ENCODE results near the gene ZBTB9.
A peak's percentile ranks its signal among the peaks of the same experiment; 100 is the strongest.

The ZBTB9 gene

DNA sequence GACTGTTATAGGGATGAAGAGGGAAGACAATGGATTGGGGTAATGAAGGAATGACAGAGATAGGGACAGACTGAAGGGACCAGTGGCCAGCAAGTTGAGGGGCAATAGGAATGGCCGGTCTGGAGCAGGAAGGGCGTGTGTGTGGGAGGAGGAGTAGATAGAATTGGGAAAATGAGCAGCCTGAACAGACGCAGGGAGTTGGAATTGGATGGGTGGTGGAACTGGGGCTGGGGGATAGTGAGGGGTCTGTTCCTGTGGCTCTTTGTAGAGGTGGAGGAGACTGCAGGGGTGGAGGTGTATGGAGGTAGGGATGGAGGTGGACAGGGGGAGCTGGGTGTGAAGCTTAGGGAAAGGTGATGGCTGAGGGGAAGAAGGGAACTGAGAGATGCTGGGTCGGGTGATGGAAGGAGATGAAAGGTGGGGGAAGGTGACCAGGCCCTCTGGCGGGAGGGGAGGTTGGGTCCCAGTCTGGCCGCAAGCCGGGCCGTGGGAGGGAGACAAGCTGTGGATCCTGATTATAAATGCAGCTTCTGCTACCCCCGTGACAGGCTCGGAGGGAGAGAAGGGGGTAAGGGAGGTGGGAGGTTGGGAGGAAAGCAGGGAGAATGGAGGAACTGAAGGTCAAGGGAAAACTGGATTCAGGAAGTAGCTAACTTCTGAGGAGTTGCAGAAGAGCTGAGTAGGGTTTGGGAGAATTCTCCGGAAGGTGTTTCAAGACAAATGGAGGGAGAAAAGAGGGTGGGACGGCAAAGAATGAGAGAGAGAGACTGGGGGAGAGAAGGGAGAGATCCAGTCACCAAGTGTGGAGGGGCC is 29.3 kb upstream of the ZBTB9 start (continued):
- TF ChIP-seq ZNF274 (IDR thresholded peaks at IDR 0.05; ENCODE audit: low read length), result no peak
- TF ChIP-seq ZNF274 (tag by site-specific recombination; IDR thresholded peaks at IDR 0.05; ENCODE audit: borderline replicate concordance), result no peak
- TF ChIP-seq, protein P1, sequence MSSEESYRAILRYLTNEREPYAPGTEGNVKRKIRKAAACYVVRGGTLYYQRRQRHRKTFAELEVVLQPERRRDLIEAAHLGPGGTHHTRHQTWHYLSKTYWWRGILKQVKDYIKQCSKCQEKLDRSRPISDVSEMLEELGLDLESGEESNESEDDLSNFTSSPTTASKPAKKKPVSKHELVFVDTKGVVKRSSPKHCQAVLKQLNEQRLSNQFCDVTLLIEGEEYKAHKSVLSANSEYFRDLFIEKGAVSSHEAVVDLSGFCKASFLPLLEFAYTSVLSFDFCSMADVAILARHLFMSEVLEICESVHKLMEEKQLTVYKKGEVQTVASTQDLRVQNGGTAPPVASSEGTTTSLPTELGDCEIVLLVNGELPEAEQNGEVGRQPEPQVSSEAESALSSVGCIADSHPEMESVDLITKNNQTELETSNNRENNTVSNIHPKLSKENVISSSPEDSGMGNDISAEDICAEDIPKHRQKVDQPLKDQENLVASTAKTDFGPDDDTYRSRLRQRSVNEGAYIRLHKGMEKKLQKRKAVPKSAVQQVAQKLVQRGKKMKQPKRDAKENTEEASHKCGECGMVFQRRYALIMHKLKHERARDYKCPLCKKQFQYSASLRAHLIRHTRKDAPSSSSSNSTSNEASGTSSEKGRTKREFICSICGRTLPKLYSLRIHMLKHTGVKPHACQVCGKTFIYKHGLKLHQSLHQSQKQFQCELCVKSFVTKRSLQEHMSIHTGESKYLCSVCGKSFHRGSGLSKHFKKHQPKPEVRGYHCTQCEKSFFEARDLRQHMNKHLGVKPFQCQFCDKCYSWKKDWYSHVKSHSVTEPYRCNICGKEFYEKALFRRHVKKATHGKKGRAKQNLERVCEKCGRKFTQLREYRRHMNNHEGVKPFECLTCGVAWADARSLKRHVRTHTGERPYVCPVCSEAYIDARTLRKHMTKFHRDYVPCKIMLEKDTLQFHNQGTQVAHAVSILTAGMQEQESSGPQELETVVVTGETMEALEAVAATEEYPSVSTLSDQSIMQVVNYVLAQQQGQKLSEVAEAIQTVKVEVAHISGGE (tag by site-specific recombination; conservative IDR thresholded peaks at IDR 0.05; ENCODE audit: low read depth), result 0 out of 2 replicates have a peak, but pooled peaks have one; percentile 9
- TF ChIP-seq HOXD13 (CRISPR knock-in tag; IDR thresholded peaks at IDR 0.05; ENCODE audit: borderline replicate concordance), result no peak

DNA sequence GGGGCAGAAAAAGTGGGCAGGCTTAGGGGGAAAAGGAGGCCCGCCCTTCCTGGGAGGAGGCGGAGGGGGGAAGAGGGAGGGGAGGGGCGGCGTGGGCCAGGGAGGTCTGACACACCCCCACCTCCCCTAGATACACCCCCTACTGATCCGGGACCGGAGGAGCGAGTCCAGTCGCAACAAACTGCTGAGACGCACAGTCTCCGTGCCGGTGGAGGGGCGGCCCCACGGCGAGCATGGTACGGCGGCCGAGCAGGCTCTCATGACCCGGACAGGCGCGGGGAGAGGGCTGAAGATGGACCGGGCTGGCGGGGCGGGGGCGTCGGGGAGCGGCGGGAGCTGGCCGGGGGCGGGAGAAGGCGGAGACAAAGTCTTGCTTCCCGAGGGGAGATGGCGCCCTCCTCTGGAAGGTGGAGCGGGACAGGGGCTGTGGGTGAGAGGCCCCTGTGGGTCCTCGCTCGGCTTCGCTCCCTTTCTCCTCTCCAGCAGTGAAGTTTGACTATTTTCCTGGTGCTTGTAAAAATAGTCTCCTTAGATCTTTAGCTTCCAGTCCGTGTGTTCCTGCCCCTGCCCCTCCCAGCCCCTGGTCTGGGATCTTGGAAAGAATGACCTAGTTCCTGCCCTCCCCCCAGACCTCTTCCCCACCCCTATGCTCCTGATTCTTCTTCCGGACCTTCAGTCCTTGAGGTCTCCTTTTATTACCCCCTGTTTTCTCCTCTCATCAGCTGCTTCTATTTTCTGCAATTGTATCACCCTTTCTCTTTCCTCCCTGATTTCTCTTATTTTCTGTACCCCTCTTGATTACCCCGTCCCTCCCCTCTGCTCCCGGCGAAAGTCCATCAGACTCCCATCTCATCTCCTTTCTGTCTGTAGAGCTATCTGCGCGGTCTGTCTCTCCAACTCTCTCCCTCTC is 28.5 kb upstream of the ZBTB9 start:
- H3K4me1 ChIP-seq (ENCODE audit: control insufficient read depth, insufficient read depth, low read length), result peaks cover 7% of the 10 kb centered on the region
- TF ChIP-seq, protein P2, sequence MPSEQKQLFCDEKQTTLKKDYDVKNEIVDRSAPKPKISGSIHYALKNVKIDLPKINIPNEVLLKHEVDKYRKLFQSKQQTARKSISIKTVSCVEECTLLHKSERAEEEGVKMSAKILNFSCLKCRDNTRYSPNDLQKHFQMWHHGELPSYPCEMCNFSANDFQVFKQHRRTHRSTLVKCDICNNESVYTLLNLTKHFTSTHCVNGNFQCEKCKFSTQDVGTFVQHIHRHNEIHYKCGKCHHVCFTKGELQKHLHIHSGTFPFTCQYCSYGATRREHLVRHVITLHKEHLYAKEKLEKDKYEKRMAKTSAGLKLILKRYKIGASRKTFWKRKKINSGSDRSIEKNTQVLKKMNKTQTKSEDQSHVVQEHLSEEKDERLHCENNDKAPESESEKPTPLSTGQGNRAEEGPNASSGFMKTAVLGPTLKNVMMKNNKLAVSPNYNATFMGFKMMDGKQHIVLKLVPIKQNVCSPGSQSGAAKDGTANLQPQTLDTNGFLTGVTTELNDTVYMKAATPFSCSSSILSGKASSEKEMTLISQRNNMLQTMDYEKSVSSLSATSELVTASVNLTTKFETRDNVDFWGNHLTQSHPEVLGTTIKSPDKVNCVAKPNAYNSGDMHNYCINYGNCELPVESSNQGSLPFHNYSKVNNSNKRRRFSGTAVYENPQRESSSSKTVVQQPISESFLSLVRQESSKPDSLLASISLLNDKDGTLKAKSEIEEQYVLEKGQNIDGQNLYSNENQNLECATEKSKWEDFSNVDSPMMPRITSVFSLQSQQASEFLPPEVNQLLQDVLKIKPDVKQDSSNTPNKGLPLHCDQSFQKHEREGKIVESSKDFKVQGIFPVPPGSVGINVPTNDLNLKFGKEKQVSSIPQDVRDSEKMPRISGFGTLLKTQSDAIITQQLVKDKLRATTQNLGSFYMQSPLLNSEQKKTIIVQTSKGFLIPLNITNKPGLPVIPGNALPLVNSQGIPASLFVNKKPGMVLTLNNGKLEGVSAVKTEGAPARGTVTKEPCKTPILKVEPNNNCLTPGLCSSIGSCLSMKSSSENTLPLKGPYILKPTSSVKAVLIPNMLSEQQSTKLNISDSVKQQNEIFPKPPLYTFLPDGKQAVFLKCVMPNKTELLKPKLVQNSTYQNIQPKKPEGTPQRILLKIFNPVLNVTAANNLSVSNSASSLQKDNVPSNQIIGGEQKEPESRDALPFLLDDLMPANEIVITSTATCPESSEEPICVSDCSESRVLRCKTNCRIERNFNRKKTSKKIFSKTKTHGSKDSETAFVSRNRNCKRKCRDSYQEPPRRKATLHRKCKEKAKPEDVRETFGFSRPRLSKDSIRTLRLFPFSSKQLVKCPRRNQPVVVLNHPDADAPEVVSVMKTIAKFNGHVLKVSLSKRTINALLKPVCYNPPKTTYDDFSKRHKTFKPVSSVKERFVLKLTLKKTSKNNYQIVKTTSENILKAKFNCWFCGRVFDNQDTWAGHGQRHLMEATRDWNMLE (tag by site-specific recombination; conservative IDR thresholded peaks at IDR 0.05; ENCODE audit: low read depth), result no peak
- TF ChIP-seq ZNF10 (tag by site-specific recombination; IDR thresholded peaks at IDR 0.05) (no peak), WT1 (tag by site-specific recombination; IDR thresholded peaks at IDR 0.05) (peak; percentile 80), ZNF707 (tag by site-specific recombination; IDR thresholded peaks at IDR 0.05) (no peak), ZNF184 (tag by site-specific recombination; IDR thresholded peaks at IDR 0.05) (no peak)
- TF ChIP-seq, protein P3, sequence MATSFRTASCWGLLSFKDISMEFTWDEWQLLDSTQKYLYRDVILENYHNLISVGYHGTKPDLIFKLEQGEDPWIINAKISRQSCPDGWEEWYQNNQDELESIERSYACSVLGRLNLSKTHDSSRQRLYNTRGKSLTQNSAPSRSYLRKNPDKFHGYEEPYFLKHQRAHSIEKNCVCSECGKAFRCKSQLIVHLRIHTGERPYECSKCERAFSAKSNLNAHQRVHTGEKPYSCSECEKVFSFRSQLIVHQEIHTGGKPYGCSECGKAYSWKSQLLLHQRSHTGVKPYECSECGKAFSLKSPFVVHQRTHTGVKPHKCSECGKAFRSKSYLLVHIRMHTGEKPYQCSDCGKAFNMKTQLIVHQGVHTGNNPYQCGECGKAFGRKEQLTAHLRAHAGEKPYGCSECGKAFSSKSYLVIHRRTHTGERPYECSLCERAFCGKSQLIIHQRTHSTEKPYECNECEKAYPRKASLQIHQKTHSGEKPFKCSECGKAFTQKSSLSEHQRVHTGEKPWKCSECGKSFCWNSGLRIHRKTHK (tag by site-specific recombination; IDR thresholded peaks at IDR 0.05), result no peak
- TF ChIP-seq, protein P4, sequence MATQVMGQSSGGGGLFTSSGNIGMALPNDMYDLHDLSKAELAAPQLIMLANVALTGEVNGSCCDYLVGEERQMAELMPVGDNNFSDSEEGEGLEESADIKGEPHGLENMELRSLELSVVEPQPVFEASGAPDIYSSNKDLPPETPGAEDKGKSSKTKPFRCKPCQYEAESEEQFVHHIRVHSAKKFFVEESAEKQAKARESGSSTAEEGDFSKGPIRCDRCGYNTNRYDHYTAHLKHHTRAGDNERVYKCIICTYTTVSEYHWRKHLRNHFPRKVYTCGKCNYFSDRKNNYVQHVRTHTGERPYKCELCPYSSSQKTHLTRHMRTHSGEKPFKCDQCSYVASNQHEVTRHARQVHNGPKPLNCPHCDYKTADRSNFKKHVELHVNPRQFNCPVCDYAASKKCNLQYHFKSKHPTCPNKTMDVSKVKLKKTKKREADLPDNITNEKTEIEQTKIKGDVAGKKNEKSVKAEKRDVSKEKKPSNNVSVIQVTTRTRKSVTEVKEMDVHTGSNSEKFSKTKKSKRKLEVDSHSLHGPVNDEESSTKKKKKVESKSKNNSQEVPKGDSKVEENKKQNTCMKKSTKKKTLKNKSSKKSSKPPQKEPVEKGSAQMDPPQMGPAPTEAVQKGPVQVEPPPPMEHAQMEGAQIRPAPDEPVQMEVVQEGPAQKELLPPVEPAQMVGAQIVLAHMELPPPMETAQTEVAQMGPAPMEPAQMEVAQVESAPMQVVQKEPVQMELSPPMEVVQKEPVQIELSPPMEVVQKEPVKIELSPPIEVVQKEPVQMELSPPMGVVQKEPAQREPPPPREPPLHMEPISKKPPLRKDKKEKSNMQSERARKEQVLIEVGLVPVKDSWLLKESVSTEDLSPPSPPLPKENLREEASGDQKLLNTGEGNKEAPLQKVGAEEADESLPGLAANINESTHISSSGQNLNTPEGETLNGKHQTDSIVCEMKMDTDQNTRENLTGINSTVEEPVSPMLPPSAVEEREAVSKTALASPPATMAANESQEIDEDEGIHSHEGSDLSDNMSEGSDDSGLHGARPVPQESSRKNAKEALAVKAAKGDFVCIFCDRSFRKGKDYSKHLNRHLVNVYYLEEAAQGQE (tag by site-specific recombination; IDR thresholded peaks at IDR 0.05), result no peak
- TF ChIP-seq, protein P5, sequence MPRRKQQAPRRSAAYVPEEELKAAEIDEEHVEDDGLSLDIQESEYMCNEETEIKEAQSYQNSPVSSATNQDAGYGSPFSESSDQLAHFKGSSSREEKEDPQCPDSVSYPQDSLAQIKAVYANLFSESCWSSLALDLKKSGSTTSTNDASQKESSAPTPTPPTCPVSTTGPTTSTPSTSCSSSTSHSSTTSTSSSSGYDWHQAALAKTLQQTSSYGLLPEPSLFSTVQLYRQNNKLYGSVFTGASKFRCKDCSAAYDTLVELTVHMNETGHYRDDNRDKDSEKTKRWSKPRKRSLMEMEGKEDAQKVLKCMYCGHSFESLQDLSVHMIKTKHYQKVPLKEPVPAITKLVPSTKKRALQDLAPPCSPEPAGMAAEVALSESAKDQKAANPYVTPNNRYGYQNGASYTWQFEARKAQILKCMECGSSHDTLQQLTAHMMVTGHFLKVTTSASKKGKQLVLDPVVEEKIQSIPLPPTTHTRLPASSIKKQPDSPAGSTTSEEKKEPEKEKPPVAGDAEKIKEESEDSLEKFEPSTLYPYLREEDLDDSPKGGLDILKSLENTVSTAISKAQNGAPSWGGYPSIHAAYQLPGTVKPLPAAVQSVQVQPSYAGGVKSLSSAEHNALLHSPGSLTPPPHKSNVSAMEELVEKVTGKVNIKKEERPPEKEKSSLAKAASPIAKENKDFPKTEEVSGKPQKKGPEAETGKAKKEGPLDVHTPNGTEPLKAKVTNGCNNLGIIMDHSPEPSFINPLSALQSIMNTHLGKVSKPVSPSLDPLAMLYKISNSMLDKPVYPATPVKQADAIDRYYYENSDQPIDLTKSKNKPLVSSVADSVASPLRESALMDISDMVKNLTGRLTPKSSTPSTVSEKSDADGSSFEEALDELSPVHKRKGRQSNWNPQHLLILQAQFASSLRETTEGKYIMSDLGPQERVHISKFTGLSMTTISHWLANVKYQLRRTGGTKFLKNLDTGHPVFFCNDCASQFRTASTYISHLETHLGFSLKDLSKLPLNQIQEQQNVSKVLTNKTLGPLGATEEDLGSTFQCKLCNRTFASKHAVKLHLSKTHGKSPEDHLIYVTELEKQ (tag by site-specific recombination; IDR thresholded peaks at IDR 0.05; ENCODE audit: borderline replicate concordance), result no peak

More for the DNA sequence above, 28.5 kb upstream of the ZBTB9 start:
- H3K4me3 ChIP-seq (ENCODE audit: low read depth, low read length), result peak overlapping the region; percentile 69
- ChIA-PET POLR2A (interaction anchor here (0.5 to 2.5 kb wide), 22 partner anchors 8 to 1598 kb away, joined by 3 to 18 read pairs (median 5); partner anchors contain the start of genes B3GALT4, BAK1, HSPA1B and RGL2), CTCF (interaction anchor here (0.5 to 2.3 kb wide), 49 partner anchors 9 to 927 kb away, joined by 3 to 14 read pairs (median 4); partner anchors contain the start of genes B3GALT4, BAK1, KIFC1 and PFDN6)
- no peaks in the 10 kb centered on the region for H3K9me3 ChIP-seq (ENCODE audit: control insufficient read depth, insufficient read depth, low read depth, low read length)
- peak overlapping the region; percentile 80 for H3K27ac ChIP-seq (ENCODE audit: extremely low read depth, low read depth, low read length)
- no peaks in the 10 kb centered on the region for H3K36me3 ChIP-seq (ENCODE audit: control insufficient read depth in 2 of 2, insufficient read depth in 1 of 2, low read length in 2 of 2)
